Measurements from ENCODE around the gene TEX264.
A peak's percentile ranks its signal among the peaks of the same experiment; 100 is the strongest.

TEX264 gene

GRCh38 chr3:51700403-51700802 lies 29.4 kb downstream of the TEX264 start:
- DNase-seq, result no peak

GRCh38 chr3:51702156-51702555 lies 31.1 kb downstream of the TEX264 start:
- DNase-seq, result no peak

- DNase-seq, result no peak
Observed at GRCh38 chr3:51703068-51703760, 32.2 kb downstream of the TEX264 start.

- no peak for DNase-seq
Observed at GRCh38 chr3:51703761-51704510, 32.9 kb downstream of the TEX264 start.

DNA sequence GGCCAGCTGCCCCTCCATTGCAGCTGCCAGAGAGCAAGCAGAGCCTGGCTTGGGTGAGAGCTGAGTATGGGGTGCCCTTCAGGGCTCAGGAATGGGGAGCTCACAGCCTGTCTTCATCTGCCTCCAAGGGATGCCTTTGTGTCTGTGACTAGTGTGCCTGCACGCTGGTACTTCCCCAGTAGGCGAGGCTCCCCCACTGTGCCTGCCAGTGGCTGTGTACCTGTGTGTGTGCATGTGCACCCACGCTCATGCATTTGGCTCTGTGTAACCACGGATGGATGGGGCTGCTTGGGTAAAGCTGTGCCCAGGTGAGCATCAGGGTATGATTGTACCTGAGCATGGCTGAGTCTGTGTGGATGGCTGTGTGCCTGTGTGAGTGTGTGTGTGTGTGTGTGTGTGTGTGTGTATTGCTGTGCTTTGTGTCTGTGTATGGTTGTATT lies 33.5 kb downstream of the TEX264 start:
- peak; percentile 10 for DNase-seq

- DNase-seq, result no peak
Observed at GRCh38 chr3:51705276-51706020, 34.4 kb downstream of the TEX264 start.

DNA sequence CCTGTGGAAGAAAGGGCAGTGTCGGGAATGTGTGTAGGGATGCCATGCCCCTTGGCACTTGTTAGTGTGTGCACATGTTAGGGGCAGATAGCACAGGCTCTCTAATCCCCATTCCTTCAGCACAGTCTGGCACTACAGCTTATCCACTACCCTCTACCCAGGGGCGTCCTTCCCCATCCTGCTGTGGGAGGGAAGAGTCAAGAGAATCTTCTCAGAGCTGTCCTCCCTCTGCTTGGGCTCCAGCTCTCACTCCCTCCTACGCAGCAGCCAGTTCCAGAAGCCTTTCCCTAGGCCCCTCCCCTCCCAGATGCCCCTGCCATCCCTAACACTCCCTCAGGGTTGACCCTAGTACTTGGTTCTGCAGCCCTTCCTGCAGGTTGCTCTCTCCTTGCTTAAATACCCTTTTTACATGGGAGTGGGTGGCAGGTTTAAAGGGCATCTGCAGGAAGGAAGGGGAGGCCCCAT lies 35.0 kb downstream of the TEX264 start:
- DNase-seq, result peak; percentile 10

DNA sequence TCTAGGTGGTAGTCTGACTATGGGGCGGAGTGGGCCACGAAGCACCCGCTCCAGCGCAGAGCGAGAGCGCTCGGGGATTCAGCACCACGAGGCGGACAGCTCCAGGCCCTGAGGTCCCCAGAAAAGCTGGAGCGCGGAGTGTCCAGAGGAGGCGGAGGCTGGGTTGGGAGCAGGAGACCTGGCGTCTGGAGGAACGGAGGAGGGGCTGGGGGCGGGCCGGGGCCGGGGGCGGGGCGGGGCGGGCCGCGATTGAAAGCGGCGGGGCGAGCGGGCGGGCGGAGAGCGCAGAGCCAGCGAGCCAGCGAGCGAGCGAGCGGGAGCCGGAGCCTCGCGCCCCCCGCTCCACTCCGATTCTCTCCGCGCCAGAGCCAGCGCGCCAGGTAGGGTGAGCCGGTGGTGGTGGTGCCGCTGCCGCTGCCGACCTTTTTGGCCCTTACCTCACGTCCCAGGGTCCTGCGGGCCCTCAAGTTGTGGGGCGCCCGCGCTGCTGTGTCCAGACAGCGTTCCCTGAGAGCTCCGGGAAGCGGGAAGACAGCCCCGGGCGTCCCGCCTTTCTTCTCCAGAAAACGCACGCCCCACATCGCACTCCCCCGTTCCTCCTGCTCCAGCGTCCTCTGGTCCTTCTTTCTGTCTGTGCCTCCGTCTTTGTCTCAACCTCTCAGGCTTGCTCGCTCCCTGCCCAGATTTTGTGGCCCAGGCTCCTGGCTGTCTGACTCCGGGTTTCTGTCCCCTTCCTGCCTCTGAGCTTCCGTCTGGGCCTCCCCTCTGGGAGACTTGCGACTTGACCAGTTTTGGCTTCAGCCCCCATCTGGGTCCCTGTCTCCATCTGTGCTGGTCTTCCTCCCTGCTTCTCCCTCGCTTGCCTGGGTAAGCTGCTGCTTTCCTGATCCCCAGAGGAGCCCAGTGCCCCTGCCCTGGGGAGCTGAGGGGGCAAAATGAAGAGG lies 36.0 kb downstream of the TEX264 start, which contains the start of gene GRM2:
Gene GRM2, plus strand, starts transcription at position 281 of the 944 bp plus-strand sequence. CDS start 1,916 bp downstream, outside the sequence.
- DNase-seq, result peak; percentile 7

GRCh38 chr3:51708216-51708845 lies 37.3 kb downstream of the TEX264 start:
- peak; percentile 12 for DNase-seq

- DNase-seq, result peak; percentile 17
Observed at GRCh38 chr3:51709004-51709420, 38.0 kb downstream of the TEX264 start.

GRCh38 chr3:51709675-51710074 lies 38.6 kb downstream of the TEX264 start:
- peak; percentile 6 for DNase-seq

DNA sequence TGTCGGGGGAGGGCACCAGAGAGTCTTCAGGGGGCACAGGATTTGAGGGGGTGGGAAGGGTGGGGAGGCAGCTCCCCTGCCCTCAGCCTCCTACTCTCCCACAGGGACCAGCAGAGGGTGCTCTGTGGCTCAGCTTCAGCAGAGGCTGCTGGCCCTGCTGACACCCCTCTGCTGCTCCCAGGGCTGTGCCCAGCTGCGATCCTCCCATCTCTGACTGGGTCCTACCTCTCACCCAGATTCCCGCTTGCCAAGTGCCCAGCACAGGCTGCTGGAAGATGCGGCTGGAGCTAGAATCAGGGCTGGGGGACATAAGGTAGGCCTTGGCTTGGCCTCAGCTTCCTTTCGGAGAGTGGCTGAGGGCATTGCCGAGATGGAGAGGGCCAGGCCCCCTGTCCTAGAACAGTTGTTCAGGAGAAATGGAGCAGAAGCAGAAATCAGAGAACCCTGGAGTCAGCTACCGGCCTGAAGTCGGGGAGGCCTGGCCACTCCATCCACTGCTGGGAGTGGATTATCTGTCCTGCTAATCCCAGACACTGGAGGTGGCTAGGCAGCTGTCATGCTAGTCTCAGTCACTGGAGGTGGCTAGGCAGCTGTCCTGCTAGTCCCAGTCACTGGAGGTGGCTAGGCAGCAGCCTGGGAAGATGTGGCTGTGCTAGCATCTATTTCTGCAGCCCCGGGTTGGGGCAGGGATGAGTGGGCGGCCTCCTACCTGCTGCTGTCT lies 39.7 kb downstream of the TEX264 start:
- no peak for DNase-seq

DNA sequence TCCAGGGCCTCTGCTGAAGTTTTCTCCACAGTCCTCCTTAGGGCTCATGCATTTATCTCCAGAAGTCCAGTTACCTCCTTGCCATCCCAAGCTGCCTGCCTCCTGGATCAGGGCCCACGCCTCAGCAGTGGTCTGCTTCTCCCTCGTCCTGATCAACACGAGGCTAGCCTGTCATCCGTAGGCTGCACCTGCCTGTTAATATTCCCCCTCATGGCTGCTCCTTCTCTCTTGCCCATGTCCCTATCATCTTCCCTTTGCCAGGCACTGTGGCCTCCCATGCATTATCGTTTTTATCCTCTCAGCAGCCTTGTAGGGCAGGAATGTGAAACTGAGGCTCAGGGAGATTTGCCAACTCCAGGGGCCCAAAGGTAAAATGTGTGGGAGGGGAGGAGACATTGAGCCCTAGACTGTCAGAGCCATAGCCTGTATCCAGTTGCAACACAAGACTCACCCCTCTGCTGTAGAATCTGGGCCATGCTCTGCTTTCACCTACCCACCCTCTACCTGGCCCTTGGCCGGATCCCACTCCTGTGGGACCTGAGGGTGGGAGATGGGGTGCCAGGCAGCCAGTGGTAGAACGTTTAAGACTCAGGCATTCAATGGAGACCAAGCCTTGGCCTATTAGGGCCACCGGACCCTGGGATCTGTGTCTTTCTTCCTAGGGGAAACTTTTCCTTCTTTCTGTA lies 40.4 kb downstream of the TEX264 start:
- no peak for DNase-seq

DNA sequence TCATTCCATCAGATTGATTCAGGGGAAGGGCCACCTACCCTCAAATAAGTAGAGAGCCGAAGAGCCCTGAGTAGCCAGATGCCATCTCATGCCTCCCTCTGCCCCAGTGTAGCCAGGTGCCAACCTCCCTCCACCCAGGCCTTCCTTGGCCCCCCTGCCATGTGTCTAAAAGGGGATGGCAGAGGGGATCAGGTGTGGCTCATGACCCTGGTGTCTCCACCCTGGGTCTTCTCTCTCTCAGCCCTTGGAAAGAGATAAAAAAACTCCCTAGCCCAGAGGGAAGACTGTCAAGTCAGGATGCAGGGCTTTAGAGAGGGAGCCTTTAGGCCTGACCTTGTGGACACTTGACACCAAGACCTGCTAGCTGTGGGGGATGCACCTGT lies 41.0 kb downstream of the TEX264 start:
- no peak for DNase-seq

- DNase-seq, result no peak
Observed at GRCh38 chr3:51712511-51712931, 41.5 kb downstream of the TEX264 start.

- no peak for DNase-seq
Observed at GRCh38 chr3:51712963-51713362, 41.9 kb downstream of the TEX264 start.

GRCh38 chr3:51715231-51715976 lies 44.4 kb downstream of the TEX264 start:
- DNase-seq, result no peak

DNA sequence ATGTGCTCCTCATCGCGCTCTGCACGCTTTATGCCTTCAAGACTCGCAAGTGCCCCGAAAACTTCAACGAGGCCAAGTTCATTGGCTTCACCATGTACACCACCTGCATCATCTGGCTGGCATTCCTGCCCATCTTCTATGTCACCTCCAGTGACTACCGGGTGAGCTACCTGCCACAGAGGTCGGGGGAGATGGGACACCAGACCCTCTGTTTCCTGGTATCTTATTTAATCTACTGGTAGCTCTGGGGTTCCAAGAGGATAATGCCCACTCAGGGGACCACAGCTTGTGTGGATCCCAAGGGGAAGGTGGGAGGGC lies 44.9 kb downstream of the TEX264 start:
- no peak for DNase-seq

DNA sequence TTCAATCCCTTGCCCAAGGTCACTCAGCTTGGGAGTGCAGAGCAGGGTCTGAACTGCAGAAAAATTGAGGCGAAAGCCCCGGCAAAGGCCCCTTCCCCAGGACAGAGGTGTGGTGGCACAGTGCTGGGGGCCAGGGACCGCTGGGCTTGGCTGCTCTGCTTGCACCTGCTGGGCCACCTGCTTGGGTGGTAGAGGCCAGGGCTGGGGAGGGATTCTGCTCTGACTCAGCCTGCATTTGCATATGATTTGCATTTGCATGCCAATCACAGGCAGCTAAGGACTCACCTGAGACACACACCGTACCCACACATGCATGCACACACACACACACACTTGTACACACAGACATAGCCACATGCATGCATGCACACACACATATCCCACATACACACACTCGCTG lies 45.8 kb downstream of the TEX264 start:
- DNase-seq, result no peak

DNA sequence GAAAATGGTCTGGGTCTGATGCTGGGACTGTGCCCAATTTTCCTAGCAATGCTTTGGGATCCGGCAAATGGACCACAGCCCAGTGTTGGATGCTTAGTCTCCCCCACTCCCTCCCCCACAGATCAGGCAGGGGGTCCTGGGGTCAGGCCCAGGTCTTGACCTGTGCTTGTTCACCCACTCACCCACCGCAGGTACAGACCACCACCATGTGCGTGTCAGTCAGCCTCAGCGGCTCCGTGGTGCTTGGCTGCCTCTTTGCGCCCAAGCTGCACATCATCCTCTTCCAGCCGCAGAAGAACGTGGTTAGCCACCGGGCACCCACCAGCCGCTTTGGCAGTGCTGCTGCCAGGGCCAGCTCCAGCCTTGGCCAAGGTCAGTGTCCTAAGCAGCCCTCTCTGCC lies 46.4 kb downstream of the TEX264 start:
- no peak for DNase-seq
